Measurements from ENCODE around the gene CSF1R. TPM values are rescaled to one million over a fixed set of nuclear protein-coding genes. Genes with fewer than 3 reads are reported as not detected.

The CSF1R gene
- polyA plus RNA-seq, 3 donors: 13.6 to 15.1 (median 13.8) TPM

DNA sequence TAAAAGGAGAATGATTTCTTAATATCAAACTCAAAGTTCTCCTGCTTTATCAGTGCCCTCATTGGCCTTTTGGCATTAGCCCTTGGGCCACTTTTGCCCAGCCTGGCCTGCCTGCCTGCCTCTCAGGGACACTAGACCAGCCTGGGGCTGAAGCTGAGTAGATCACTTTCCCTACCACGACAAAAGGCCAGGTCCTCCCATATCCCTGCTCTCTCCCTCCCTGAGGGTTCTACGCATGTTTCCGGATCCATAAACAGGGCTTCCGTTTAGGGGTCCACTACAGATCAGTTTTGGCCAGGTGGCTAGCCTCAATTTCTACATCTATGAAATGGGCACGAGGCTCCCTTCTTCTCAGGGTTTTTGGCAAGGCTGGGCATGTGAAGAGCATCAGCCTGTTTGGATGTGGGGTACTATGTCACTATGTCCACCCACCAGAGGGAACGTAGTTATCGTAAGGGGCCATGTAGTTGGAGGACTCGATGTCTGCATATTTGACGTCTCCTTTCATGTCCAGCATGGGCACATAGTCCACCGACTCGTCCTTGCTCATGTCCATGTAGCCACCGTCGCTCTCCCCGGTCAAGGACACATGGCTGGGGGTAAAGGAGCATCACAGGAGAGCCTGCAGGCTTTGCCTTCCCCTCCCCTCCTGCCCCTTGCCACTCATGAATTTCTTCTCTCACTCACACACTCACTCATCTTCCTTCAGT is 35.2 kb upstream of the CSF1R start:
- DNase-seq (ENCODE audit: low read depth in 3 of 3, low spot score in 2 of 3): no peak

DNA sequence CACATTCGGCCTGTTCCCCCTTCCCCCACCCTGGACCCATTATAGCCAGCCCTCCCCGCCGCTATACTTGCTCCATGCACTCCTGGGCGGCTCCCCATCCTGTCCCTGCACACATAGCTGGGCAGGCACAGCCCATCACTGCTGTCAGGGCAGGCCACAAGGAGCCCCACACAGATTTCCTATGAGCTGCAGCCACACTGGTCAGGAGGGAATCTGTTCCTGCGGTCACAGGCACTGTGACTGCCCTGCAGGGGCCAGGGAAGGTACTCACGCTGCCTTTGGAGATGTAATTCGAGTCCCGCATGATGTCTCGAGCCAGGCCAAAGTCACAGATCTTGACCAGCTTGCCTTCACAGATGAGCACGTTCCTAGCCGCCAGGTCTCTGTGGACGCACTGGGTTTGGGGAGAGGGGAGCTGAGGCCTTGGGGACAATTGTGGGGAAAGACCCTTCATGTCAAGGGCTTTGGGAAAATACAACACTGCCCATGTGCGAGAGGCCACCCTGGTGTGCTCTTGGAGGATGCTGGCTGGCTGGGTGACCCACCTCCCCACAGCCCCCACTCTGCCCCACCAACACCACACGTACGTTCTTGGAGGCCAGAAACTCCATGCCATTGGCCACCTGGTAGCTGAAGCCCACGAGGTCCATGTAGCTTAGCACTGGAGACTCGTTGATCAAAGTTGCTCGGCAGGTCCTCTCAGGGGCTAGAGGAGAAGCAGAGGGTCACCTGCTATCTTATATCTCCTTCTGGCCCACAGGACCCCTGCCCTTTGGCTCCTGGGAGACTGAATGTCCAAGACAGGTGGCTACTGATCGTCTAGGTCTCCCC is 34.5 kb upstream of the CSF1R start:
- no peak for DNase-seq (ENCODE audit: low read depth in 3 of 3, low spot score in 2 of 3)

DNA sequence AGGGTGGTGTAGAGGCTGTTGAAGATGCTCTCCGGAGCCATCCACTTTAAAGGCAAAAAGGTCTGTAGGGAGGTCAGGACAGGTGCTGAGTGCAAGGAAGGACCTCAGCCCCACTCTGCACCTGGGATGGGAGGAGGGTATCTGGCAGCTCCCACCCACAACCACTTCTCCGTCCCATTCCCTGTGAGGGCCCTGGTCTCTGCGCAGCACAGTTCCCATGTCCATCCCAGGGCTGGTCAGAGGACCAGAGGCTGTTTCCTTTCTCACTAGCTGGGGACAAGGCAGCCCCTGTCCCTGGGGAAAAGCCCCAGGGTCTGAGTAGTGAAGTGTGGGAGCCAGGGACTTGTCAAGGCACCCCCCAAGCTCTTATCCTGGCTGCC is 33.7 kb upstream of the CSF1R start:
- DNase-seq (ENCODE audit: low read depth in 3 of 3, low spot score in 2 of 3): no peak

DNA sequence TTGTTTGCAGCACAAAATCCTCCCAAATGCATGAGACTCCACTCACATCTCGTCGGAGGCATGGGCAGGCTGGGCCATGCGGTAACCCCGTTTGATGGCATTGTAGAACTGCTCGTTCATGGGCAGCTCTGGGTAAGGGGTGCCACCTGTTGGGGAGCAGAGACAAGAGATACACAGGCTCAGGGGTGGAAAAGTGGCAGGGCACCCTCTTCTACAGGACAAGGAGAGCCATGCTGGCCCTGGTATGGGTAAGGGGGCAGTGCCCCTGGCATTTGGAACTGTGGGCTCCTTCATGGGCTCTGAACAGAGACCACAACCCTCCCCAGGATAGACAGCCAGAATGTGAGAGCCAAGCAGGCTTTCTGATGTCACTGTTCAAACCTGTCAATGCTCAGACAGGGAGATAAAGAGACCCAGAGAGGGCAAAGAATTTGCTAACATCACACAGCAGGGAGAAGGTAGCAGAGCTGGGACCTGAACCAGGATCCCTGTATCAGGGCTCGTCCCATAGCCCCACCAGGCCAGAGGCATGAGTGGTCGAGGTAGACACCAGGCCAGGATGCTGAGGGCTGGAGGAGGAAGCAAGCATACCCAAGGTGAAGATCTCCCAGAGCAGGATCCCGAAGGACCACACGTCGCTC is 33.2 kb upstream of the CSF1R start:
- DNase-seq (ENCODE audit: low read depth in 3 of 3, low spot score in 2 of 3): no peak

DNA sequence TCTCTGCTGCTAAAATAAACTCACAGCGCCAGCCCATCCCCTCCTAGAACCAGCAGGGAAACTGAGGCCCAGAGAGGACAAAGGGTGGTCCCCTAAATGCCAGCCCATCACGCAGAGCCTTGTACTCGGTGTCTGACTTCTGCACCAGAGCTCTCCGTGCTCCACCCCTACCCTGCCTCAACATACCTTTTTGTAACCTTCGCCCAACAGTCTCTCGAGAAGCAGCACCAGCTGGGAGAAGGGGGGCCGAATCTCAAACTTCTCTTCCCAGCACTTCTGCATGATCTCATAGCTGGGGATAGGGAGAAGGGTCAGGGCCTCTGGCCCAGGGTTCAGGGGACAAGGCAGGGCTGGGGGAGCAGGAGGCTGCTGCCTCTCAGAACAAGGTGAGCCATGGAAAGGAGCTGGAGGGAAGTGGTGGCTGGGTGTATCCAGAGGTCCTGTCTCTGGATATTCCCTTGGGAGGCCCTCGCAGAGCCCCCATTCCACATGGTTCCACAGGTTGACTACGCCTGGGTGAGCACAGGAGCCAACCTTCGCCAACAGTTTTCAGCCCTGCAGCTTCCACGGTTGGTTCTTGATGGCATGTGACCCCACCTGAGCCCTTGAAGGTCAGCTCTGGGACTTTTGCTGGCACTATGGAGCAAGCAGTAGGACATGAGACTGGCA is 32.3 kb upstream of the CSF1R start:
- DNase-seq (ENCODE audit: low read depth in 3 of 3, low spot score in 2 of 3): no peak

DNA sequence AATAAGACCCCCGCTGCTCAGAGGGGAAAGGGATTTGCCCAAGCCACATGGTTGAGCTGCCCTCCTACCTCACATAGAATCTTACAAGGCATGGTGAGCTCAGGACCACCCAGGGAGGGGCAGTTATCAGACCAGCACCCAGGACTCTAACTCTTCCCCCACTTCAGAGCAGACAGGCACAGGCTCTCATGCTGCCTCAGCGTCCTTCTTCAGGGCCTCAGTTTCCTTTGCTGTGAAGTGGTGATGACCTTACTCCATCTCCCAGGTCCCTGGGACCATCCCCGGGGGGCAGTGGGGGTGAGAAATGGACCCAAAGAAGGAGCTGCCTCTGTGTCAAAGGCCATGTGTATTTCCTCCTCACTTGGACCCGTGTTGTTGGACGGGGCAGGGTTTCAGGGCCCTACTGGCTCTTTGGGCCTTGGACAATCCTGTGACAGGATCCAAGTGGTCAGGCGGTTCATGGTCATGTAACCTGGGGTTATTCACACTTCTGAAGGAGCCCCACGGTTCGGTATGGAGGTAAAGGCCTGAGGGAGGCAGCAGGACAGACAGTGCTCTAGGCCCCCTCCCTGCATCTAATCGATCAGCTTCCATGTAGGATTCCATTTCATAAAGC is 31.7 kb upstream of the CSF1R start:
- no peak for DNase-seq (ENCODE audit: low read depth in 3 of 3, low spot score in 2 of 3)

DNA sequence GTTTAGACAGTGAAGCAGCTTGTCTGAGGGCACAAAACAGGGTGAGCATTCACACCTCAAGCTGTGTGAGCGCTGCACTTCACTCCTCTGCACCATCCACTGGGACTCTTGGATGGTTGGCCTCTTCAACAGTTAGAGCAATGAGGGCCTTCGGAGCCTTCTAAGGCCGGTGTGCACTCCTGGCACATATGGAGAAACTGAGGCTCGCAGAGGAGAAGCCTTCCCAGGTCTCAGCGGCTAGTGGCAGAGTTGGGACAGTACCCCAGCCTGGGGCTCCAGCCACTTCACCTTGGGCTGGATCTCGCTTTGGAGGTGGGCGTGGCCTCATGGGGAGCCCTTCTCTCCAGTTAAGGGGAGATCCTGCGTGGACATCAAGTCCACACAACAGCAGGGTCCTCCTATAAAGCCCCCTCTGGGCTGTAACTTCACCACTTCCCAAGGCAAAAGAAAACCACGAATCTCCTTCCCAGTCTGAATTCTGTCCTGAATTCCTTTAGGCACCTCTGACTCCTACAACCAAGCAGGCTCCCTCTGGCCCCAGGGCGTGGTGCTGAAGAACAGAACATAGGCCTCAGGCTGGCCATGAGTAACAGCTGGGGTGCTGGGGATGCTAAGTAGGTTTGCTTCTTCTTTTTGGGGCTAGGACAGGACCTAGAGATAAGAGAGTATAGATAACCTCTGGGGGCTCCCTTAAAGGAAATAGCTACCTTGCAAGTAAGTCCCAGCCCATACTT is 30.5 kb upstream of the CSF1R start:
- DNase-seq (ENCODE audit: low read depth in 3 of 3, low spot score in 2 of 3): no peak

DNA sequence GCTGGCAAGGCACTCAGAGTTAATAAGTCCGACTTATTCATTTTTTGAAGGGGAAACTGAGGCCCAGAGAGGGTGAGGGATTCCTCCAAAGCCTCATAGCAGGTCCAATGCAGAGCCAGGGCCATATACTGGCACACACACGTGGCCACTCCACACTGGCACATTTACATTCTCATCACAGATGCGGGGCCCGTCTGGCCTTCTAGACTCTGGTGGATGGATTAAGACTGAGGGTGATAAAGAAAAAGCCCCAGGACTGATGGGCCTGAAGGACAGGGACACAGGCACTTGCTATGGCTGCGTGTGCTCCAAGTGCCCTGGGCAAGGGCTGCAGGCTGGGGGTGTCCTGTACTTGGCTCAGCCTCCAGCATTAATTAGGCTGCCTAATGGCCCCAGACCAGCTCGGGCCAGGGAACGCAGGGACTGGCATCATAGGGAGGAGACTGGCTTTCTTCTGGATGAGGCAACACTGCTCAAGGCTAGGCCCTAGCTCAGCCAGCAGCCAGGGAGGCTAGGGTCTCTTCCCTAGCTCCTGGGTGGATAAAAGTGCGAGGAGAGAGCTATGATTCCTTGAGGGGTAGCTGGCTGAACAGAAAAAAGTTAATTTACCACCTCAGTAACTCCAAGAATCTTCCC is 28.5 kb upstream of the CSF1R start:
- DNase-seq (ENCODE audit: low read depth in 3 of 3, low spot score in 2 of 3): no peak

DNA sequence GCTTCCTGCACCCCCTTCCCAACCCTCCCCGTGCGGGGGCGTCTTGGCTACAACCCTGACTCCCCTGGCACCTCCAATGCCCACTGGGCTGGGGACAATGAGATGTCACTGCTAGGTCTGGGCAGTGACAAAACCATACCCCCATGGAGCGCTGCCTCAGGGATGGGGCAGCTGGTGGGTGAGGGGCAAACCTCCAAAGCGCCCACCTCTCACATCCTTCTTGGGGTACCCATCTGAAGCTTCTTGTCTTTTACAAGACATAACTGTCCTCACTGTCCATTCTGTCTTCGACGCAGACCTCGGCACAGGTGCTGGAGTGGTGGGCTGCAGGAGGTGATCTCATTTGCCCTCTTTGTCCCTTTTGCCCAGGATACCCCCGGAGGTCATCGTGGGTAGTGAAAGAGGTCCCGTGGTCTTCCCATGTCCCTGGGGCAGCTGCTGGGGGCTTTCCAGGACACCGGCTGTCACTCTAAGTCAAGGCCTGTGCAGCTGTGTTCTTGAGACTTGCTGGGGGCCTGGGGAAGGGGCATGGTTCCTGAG is 27.8 kb upstream of the CSF1R start:
- DNase-seq (ENCODE audit: low read depth in 3 of 3, low spot score in 2 of 3): no peak

DNA sequence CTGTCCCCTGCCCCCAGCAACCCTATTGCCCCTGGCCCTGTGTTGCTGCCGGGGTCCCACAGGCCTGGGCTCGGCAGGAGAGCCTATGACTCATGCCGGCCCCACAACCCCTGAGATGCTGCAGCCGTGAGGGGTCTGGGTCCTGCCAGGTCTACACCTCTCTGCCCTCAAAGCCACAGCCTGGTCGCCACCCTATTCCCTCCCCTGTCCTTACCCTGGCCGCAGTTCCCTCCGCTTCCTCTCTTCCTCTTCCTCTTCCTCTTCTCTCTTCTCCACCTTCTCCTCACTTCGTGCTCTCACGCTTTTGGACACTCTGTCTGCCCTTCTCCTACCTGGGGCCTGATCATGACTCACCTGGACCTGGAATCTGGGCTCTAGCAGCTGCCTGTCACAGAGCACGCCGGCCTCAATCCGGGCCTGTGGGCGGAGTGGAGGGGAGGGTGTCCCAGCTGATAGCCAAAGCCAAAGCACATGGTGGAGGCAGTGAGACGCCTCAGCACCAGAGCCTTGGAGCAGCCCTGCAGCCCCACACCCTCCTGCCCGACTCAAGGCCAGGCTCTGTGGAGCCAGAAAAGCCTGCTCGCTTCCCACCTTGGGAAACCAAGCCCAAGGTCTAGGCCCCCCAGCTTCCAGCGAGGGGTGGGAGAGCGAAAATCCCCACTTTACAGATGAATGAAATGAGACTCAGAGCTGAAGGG is 26.8 kb upstream of the CSF1R start:
- DNase-seq (ENCODE audit: low read depth in 3 of 3, low spot score in 2 of 3): no peak

DNA sequence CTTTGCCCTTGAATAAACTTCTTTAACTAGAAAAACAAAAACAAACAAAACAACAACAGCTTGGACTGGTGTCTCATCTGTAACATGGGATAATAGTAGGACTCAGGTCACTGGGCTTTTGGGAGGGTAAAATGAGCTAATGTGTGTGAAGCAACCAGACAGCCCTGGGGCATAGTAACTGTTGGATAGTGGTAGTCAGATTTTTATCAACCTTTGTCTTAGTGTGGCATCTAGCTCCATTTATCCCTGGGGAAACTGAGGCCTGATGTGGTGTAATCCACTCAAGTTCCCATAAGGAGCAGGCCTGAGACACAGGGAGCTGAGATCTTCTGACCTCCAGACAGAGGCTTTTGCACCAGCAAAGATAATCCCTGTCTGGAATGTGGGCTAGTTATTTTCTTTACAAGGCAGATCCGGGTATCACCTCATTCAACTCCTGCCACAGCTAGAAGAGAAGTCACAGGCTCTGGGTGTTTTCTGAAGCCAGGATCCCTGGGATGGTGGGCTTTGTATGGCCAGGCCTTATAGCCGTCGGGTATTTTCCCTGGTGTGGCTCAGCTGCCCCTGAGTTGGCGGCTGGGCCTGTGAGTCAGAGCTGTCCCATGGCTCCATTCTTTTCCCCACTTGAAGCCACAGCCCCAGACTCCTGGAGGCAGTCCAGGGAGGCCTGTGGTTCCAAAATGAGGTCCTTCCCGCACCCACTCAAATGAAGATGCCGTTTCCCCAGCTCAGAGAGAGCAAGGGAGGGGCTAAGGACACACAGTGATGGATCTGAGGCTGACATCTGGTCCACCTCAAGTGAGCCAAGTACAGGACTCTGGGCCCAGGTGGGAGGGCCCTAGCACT is 26.1 kb upstream of the CSF1R start:
- DNase-seq (ENCODE audit: low read depth in 3 of 3, low spot score in 2 of 3): no peak

DNA sequence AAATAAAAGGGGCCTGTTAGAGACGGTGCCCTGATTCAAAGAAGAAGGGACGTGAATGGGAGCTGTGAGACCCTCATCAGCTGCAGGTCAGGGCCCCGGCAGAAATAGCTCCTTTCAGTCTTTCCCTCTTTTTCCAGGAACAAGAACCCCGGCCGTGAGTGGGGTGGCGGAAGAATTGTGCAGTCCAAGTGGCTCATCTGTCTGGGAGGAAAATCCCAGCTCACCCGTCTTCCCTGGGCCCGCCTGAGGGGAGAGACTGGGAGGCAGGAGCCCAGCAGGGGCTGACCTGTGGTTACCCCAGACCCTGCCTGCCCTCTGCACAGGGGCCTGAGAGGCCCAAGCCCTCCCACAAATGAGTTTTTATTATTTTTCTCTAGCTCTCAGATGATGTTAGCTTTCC is 24.8 kb upstream of the CSF1R start:
- no peak for DNase-seq (ENCODE audit: low read depth in 3 of 3, low spot score in 2 of 3)

DNA sequence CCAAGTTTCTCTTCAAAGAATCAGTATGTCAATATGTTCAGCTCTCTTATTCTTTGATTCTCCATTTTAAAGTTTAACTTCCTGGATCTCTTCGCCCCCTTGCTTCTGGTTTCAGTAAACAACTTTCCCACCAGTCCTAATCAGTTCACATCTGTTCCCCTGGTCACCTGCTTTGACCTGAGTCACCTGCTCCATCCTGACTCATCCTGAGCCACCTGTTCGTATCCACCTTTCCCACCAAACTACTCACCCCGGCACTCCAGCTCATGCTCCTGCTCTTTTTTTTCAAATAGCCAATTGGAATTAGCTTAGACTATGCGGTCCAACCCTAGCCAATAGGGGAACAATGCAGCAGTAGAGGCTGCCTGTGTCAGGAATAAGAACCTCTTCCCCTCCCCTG is 23.6 kb upstream of the CSF1R start:
- no peak for DNase-seq (ENCODE audit: low read depth in 3 of 3, low spot score in 2 of 3)

DNA sequence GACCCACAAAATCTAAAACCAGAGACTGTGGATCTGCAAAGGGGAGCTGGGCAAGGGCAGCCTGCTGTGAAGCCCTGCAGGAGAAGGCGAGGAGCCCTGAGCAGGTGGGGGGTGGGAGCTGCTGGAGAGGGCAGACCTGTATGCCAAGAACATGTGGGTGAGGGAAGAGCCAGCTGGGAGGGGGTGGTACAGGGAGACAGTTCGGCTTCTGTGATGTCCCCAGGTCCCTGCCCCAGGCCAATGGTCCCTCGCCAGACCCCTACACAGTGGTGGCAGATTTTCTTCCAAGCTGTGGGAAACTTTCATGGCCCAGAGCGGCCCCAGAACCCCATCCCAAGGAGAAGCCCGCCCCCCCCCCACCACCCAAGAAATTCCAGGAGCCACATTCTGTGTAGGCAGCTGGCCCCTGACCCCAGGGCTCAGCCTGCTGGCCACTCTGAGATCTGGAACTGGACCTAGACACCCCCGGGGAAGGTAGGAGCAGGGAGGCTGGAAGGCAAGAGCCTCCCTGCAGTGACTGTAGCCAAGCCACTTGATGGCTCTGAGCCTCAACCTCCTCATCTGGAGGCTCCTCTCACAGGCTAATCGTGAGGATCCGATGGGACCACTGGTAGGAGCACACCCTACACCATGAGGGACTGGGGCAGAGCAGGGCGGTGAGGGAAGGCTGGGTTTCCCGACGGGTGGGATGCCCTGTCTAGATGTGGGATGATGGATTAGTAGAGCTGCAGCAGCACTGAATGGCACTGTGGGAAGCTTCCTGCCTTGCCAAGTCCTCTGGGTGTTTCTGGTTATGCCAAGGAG is 22.6 kb upstream of the CSF1R start:
- DNase-seq (ENCODE audit: low read depth in 3 of 3, low spot score in 2 of 3): no peak

DNA sequence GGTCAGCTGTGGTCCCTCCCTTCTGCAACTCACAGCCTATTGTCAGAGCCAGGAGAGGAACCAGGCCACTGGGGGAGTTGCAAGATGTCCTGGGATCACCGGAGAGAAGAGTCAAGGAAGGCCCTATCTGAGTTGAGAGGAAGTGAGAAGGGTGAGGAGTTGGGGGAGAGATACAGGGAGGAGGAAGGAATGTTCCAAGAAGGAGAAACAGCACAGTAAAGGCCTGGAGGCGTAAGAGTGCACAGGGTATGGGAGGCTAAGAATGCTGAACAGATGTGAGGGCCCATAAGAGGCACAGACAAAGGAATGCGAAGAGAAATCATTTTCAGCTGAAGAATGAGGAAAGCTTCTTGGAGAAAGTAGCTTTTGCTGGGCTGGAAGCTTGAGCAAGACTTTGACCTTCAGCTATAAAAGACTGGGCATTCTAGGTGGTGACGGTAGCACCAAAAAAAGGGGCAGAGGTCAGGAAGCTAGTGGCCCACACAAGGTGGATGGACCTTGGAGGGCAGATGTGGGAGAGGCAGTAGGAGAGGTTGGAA is 21.6 kb upstream of the CSF1R start:
- no peak for DNase-seq (ENCODE audit: low read depth in 3 of 3, low spot score in 2 of 3)

DNA sequence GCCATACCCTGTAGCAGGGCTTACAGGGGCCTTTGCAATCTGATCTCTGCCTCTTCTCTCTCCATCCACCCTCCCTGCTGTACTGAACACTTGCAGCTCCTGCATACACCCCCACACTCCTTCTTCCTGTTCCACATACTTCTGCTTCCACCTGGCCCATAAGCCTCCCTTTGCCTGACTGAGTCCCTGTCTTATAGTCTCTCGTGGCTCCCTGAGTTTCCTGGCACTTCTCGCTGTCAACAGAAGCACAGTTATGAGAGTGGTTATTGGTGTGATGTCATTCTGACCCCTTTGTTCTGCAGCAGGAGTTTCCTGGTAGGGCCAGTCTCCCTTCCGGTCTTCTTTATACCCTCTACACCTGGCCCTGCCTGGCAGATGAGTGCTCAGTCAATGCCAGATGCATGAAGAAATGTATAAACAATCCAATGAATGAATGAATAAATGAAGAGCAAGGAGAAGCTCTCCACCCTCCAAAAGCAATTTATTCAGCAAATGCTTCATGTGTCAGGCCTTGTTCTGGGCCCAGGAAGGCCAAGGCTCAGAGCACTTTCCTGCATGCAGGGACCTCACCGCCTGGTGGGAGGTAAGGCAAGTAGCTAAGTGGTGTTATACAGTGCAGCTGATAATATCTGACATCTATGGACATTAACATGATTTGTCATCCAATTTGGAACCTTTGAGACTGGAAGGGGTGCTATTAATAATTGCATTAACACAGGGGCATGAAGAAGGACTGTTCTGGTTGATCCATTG is 20.5 kb upstream of the CSF1R start:
- no peak for DNase-seq (ENCODE audit: low read depth in 3 of 3, low spot score in 2 of 3)
